Panc1 (cell line): ENCODE results near the gene IFI44.

Experiments used
- CTCF ChIP-seq: fragments of 450-650 bp; IDR thresholded peaks from 2 replicates; pipeline ENCODE4 v1.5.1; 2017; ENCODE audit warnings: mild to moderate bottlenecking
- POLR2AphosphoS5 ChIP-seq: IDR thresholded peaks from 2 replicates; pipeline ENCODE4 v1.6.1; 2012; ENCODE audit warnings: mild to moderate bottlenecking, low read depth, low read length, moderate library complexity
- REST ChIP-seq, 2 experiments: IDR thresholded peaks; 2 replicates each; pipeline ENCODE4 v1.6.1; 2011 to 2012; ENCODE audit warnings: low read depth in 2 of 2, control low read depth in 1 of 2, low read length in 1 of 2, mild to moderate bottlenecking in 1 of 2, moderate library complexity in 1 of 2; ENCODE audit not compliant: insufficient read depth in 1 of 2
- SIN3A ChIP-seq: IDR thresholded peaks from 2 replicates; pipeline ENCODE4 v1.6.1; 2012; ENCODE audit warnings: low read depth, mild to moderate bottlenecking, low read length, moderate library complexity, borderline replicate concordance; ENCODE audit not compliant: insufficient read depth
- TCF7L2 ChIP-seq: IDR thresholded peaks from 2 replicates; pipeline ENCODE4 v1.6.1; 2011; ENCODE audit warnings: mild to moderate bottlenecking, low read depth, low read length, inconsistent platforms

GRCh38 chr1:78702426-78702825, 52.8 kb downstream of the IFI44 start:
- TF ChIP-seq CTCF = no peak
- no peak for TF ChIP-seq POLR2AphosphoS5
- no peak for TF ChIP-seq REST (IDR thresholded peaks at IDR 0.05; ENCODE audit: insufficient read depth in 1 of 2, low read depth in 2 of 2, low read length in 1 of 2)
- TF ChIP-seq SIN3A = no peak
- no peak for TF ChIP-seq TCF7L2
